HG02571 (cell line): ENCODE data around the gene ODC1.

ENCODE experiments used
- ATAC-seq: cut with Tn5 transposase; IDR thresholded peaks from one replicate; pipeline ENCODE4 v1.9.1; 2021; ENCODE audit warnings: mild to moderate bottlenecking, moderate library complexity; ENCODE audit not compliant: unreplicated experiment

The ODC1 gene

GRCh38 chr2:10434886-10435819, 13.0 kb downstream of the ODC1 start:
- peak; percentile 66 for ATAC-seq

GRCh38 chr2:10433947-10434885, 13.9 kb downstream of the ODC1 start:
- no peak for ATAC-seq

- ATAC-seq: no peak
These were observed 14.7 kb downstream of the ODC1 start for GRCh38 chr2:10433264-10433946.

DNA sequence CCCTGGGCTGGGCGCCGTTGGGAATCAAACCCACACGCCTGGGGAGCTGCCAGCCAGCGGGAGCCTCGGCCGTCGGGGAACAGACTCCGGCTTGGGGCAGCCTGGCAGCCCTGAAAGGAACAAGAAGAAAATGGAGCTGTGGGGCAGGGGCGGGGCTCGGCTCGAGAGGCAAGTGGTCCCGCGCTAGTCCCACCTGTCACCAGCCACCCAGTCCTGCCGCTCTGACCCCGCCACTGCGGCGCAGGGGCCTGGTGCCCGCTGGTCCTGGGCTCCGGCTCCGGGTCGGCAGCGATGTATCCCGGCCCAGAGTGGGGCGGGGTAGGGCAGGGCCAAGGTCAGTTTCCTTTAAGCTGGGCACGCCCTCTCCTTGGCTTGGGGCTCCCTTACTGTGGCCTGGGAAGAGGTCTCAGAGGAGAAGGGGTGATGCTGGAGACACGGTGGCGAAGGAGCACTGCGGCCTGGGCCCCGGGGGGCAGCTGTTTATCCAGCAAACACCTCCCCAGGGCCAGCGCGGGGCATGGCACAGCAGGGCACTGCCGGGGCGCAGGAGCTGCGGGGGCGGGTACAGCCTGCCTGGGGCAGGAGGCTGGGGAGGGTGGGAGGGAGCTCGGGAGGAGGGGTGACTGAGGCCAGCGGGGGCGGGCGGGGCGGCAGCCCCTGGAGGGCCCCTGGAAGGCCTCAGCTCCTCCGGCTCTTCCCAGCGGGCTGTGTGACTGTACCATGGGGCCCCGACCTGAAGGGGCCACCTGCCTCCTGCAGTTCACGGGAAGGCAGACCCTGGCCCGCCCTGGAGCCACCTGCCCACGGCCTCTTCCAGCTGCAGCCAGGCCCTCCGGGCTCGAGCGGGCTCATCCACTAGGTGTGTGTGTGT, 15.6 kb downstream of the ODC1 start:
- no peak for ATAC-seq

DNA sequence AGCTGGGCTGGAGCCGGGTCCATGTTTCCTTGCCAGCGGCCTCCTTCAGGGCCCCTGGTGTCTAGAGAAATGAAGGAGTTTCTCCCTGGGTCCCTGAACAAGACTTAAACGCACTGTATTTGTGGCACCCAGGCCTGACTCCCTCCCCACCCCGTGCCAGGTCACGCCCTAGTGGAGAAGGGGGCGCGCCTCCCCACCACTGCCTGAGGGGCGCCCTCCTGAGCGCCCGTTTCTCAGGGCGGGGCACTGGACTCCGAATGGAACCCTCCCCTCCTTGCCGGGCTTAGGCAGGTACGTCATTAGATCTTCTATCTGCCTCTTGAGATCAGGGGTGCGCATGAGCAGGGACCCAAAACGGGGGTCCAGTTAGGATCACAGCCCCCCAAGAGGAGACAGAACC, 16.3 kb downstream of the ODC1 start:
- ATAC-seq: no peak

GRCh38 chr2:10430886-10431622, 17.1 kb downstream of the ODC1 start:
- no peak for ATAC-seq

DNA sequence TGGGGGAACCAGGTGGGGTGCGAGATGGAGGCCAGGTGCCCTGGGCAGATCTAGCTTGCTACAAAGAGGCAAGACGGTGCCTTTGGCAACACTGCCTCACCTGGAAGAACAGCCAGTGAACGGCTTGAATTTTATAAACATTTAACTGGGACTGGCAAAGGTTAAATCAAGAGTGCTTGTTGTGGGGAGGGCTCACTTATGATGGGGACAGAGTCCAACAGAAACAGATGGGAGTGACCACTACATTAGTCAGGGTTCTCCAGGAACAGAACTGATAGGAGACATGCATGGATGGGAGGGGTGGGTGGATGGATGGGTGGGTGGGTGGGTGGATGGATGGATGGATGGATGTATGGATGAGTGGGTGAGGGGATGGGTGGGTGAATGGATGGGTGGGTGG, 19.2 kb downstream of the ODC1 start:
- no peak for ATAC-seq

GRCh38 chr2:10428355-10428754, 19.8 kb downstream of the ODC1 start:
- no peak for ATAC-seq

DNA sequence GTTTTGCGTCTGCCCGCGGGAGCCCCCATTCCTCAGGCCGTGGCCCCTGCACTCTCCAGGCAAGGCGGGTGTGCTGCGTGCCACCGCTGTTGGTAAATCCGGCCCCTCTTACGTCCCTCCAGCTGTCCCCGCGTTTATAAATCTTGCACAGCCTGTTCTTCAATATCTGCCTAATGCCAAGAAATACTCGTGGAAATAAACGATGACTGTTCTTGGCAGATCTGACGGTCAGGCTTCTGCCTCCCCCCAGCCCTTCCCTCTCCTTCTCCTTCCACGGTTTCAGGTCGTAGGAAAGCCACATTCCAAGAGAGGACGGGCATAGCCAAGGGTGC, 20.5 kb downstream of the ODC1 start:
- no peak for ATAC-seq

DNA sequence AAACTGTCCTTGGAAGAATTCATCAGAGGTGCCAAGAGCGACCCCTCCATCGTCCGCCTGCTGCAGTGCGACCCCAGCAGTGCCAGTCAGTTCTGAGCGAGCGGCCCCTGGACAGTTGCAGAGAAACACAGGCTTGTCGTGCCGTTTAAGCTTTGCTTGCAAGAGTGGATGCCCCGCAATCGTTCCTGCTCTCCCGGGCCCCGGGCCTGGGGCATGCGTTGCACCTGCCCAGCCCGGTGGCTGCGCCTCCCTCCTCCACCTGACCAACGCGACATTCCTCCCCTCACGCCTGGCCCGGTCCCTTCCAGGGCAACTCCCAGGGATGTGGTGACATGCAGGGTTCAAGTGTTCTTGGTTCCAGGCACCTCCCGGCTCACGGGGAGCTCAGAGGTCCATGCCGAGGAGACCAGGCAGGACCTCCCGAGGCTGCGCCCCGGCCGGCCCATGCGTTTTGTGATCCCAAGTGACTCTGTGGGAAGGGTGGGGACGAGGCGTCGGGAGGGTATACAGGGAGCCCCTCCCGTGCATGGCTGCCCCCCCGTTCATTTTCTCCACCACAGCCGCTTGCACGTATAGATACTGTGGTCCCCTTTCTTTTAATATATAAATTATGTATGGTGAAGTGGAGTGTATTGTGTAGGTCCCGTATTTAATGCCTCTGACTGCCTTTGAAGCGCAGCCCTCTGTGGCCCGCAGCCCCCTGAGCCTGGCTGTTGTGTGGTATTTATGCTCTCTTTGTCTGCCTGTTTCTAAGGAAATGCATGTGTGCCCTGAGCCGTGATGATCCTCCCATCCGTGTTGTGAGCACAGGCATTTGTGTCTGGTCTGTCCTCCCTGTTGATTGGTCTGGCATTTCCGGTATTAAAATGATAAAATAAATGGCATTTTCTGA, 21.2 kb downstream of the ODC1 start:
- no peak for ATAC-seq

DNA sequence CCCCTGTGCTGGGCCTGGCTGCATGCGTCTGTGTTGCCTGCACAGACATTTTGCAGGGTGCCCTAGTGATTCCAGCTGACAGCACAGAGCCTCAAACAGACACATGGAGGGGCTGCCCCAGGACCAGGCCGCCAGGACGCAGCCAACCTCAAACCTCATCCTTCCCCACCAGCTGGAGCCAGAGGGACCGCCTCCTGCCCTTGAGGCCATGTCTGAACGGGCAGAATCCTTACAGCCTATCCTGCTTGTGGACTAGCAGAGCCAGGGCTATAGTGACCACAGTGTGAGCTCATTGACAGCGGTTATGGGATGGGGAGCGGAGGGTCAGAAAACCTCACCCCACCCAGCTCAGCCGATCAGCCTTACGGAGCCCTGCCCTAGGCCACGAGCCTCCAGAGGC, 22.4 kb downstream of the ODC1 start:
- ATAC-seq: no peak

- no peak for ATAC-seq
These were observed 23.1 kb downstream of the ODC1 start for GRCh38 chr2:10424916-10425505.

- ATAC-seq: no peak
These were observed 24.1 kb downstream of the ODC1 start for GRCh38 chr2:10424051-10424450.

GRCh38 chr2:10423400-10423774, 24.7 kb downstream of the ODC1 start:
- ATAC-seq: no peak

DNA sequence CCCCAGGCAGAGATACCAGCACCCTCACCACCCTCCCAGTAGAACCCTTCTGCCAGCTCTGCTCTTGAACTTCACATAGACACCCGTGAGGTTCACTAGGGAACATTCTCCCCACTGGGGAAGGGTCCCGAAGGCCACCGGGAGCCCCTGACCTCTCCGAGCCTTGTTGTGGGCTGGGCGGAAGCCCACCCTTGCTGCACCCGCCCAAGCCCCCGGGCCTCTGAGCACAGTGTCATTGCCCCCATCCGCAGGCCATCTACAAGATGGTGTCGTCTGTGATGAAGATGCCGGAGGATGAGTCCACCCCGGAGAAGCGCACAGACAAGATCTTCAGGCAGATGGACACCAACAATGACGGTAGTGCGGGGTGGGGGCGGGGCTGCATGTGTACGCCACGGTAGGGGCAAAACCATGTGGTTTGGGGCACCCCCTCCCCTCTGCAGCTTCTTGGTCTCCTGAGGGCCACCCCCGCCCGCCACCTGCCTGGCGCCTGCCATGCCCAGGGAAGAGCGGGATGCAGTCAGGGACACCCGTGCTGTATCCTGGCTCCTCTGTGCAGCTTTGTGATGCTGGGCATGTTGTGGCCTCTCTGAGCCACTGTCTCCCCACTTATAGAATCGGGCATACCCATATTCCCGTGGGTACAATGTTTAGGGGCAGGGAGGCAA, 25.3 kb downstream of the ODC1 start:
- no peak for ATAC-seq

- ATAC-seq: no peak
These were observed 25.9 kb downstream of the ODC1 start for GRCh38 chr2:10422251-10422650.

- no peak for ATAC-seq
These were observed 28.4 kb downstream of the ODC1 start for GRCh38 chr2:10419553-10420257.
